Nephron (organoid): ENCODE data around the gene CCL11.
"Not testable (repeated sequence)": the region's sequence is repeated elsewhere in the genome, so short reads cannot be mapped to it uniquely, and the experiment has no call there.

Source experiments
- H3K27ac Mint-ChIP-seq, 3 experiments: 2 replicates each; pipeline ENCODE4 v1.8.0; 2020; ENCODE audit warnings: mixed read lengths in 3 of 3, mild to moderate bottlenecking in 2 of 3, moderate library complexity in 1 of 3
- H3K27me3 Mint-ChIP-seq: 2 replicates; pipeline ENCODE4 v1.8.0; 2021; ENCODE audit warnings: low read depth, mild to moderate bottlenecking, moderate library complexity, mixed read lengths
- H3K36me3 Mint-ChIP-seq: 2 replicates; pipeline ENCODE4 v1.8.0; 2020; ENCODE audit warnings: low read depth, mixed read lengths
- H3K4me1 Mint-ChIP-seq: 2 replicates; pipeline ENCODE4 v1.8.0; 2020; ENCODE audit warnings: mixed read lengths
- H3K4me3 Mint-ChIP-seq, 3 experiments: 2 replicates each; pipeline ENCODE4 v1.8.0; 2020; ENCODE audit warnings: mild to moderate bottlenecking in 3 of 3, mixed read lengths in 3 of 3, moderate library complexity in 2 of 3
- H3K9me3 Mint-ChIP-seq: 2 replicates; pipeline ENCODE4 v1.8.0; 2020; ENCODE audit warnings: mixed read lengths
- TF ChIP-seq, protein P1 (sequence below), 3 experiments: fragments of 200-600 bp; sonication (generic); IDR thresholded peaks; one replicate each; pipeline ENCODE4 v1.5.0; 2021; ENCODE audit warnings: antibody characterized with exemption in 3 of 3; ENCODE audit not compliant: unreplicated experiment in 3 of 3

The CCL11 gene

DNA sequence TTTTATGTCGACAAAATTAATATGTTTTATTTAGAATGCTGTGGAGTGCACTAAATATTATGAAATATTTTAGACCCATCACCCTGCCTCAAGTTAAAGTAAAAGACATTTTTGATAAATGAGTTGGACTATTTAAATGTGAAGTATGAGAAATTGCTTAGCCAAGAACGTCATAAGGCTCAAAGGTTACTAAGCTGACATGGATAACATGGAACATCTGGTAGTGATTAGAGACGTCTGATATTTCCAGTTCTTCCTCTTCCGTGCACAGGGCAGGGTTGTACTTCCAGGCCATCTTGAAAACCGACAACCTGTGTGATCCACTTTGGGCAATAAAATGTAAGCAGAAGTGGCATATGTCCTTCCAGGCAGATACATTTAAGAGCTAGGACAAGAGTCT is 26.5 kb downstream of the CCL11 start:
- peak overlapping the region in 1 of 3 experiments; percentile 14 for H3K4me3 Mint-ChIP-seq
- TF ChIP-seq, protein P1, sequence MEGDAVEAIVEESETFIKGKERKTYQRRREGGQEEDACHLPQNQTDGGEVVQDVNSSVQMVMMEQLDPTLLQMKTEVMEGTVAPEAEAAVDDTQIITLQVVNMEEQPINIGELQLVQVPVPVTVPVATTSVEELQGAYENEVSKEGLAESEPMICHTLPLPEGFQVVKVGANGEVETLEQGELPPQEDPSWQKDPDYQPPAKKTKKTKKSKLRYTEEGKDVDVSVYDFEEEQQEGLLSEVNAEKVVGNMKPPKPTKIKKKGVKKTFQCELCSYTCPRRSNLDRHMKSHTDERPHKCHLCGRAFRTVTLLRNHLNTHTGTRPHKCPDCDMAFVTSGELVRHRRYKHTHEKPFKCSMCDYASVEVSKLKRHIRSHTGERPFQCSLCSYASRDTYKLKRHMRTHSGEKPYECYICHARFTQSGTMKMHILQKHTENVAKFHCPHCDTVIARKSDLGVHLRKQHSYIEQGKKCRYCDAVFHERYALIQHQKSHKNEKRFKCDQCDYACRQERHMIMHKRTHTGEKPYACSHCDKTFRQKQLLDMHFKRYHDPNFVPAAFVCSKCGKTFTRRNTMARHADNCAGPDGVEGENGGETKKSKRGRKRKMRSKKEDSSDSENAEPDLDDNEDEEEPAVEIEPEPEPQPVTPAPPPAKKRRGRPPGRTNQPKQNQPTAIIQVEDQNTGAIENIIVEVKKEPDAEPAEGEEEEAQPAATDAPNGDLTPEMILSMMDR (IDR thresholded peaks at IDR 0.05; ENCODE audit: unreplicated experiment in 3 of 3) = no peak
- H3K27ac Mint-ChIP-seq = peak overlapping the region; percentile 5 to 56 (median 51)
- H3K27me3 Mint-ChIP-seq = peaks cover 7% of the 10 kb centered on the region
- peaks cover 47% of the 10 kb centered on the region for H3K4me1 Mint-ChIP-seq
- H3K9me3 Mint-ChIP-seq = no peaks in the 10 kb centered on the region
- no peaks in the 10 kb centered on the region for H3K36me3 Mint-ChIP-seq

DNA sequence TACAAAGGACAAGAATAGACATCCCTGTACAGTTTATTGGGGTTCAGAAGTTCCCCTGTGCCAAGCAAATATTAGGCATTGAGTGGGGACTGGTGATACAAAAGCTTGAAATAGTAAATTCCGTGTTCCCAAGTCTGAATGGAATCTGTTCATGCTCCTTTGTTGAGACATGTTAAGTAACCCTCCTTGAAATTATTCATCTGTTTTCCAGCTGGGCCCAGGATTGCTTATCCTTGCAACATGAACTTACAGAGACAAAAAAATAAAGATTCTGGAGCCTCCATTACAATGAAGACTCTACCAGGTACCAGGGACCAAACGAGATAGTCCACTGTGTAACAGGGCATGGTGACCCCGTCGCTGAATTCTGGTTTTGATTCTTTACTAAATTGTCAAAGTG is 27.6 kb downstream of the CCL11 start:
- H3K4me3 Mint-ChIP-seq = no peak overlapping the region
- peaks cover 7% of the 10 kb centered on the region for H3K27me3 Mint-ChIP-seq
- TF ChIP-seq, protein P1 (IDR thresholded peaks at IDR 0.05; ENCODE audit: unreplicated experiment in 3 of 3) = no peak
- H3K4me1 Mint-ChIP-seq = peaks cover 36% of the 10 kb centered on the region
- H3K9me3 Mint-ChIP-seq = no peaks in the 10 kb centered on the region
- no peaks in the 10 kb centered on the region for H3K36me3 Mint-ChIP-seq
- H3K27ac Mint-ChIP-seq = peak overlapping the region in 1 of 3 experiments; percentile 34

DNA sequence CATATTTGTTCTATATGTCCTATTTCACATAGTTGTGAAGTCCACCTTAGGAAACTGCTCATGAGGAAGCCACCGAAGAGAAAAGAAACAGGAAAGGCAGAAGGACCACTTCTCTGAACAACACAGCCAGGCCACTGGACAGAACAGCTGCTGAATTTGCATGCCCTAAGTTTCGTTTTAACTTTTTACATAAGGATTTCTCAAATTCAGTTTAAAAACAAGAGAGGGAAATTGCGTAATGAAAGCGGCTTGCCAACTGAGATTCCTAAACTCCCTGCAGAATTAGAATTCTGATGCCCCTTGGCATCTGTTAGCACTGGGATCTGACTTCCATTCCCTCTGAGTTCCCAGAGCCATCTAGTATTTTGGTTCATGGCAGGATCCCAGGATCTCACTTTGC is 28.7 kb downstream of the CCL11 start:
- Mint-ChIP-seq H3K4me3 (no peak overlapping the region), H3K4me1 (peaks cover 31% of the 10 kb centered on the region), H3K9me3 (no peaks in the 10 kb centered on the region), H3K27ac (peak overlapping the region in 2 of 3 experiments; percentile 2 to 58), H3K36me3 (no peaks in the 10 kb centered on the region), H3K27me3 (peaks cover 7% of the 10 kb centered on the region)
- TF ChIP-seq, protein P1 (IDR thresholded peaks at IDR 0.05; ENCODE audit: unreplicated experiment in 3 of 3) = no peak

DNA sequence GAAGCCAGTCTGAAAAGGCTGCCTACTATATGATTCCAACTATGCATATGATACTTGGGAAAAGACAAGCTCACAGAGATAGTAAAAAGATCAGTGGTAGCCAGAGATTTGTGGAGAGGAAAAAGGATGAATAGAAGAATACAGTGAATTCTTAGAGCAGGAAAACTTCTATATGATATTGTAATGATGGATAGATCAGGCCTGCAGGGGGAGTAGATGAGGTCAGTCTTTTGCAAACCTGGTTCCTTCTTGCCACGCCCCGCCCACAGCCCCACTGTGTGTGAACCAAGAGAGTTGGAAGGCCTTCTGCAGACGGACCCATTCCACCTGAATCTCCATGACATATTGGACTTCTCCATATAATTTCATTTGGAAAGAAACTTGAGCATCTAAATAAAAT is 32.9 kb downstream of the CCL11 start:
- Mint-ChIP-seq H3K27ac (no peak overlapping the region), H3K4me3 (no peak overlapping the region), H3K4me1 (peaks cover 11% of the 10 kb centered on the region), H3K36me3 (no peaks in the 10 kb centered on the region), H3K27me3 (peaks cover 5% of the 10 kb centered on the region), H3K9me3 (no peaks in the 10 kb centered on the region)
- TF ChIP-seq, protein P1 (IDR thresholded peaks at IDR 0.05; ENCODE audit: unreplicated experiment in 3 of 3) = no peak

DNA sequence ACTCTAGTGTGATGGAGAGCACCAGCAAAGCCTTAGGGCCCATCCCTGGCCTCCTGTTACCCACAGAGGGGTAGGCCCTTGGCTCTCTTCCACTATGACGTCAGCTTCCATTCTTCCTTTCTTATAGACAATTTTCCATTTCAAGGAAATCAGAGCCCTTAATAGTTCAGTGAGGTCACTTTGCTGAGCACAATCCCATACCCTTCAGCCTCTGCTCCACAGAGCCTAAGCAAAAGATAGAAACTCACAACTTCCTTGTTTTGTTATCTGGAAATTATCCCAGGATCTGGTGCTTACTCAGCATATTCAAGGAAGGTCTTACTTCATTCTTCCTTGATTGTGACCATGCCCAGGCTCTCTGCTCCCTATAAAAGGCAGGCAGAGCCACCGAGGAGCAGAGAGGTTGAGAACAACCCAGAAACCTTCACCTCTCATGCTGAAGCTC is 33.5 kb downstream of the CCL11 start, which contains the start of gene CCL8:
CCL8 (plus strand) TSS at position 397 of the 445 bp plus-strand sequence. CDS start 67 bp downstream, outside the sequence.
- H3K27me3 Mint-ChIP-seq = peaks cover 5% of the 10 kb centered on the region
- H3K27ac Mint-ChIP-seq = no peak within 1 kb of the TSS
- H3K36me3 Mint-ChIP-seq = no peaks in the 10 kb centered on the region
- no peak within 1 kb of the TSS for H3K4me3 Mint-ChIP-seq
- H3K9me3 Mint-ChIP-seq = no peaks in the 10 kb centered on the region
- TF ChIP-seq, protein P1 (IDR thresholded peaks at IDR 0.05; ENCODE audit: unreplicated experiment in 3 of 3) = no peak
- H3K4me1 Mint-ChIP-seq = peaks cover 6% of the 10 kb centered on the region

DNA sequence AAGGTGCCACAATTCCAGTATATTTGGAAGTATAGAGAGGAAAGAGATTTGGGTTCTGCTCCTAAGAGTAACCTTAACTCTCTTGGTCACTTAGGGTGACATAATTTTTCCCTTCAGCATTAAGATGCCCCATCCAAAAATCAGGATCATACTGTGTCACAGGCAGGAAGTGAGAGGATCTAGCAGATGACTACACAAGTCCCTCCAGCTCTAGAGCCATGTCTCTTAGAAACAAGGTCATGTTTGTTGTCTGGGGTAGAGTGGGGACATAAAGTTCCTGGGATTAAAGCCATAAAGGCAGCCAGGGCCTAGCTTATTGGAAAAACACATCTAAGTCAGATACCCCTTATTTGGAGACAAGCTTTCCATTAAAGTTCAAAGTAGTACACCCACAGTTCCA is 36.4 kb downstream of the CCL11 start:
- Mint-ChIP-seq H3K27me3 (peaks cover 5% of the 10 kb centered on the region), H3K4me1 (peaks cover under 1% of the 10 kb centered on the region), H3K36me3 (no peaks in the 10 kb centered on the region)

DNA sequence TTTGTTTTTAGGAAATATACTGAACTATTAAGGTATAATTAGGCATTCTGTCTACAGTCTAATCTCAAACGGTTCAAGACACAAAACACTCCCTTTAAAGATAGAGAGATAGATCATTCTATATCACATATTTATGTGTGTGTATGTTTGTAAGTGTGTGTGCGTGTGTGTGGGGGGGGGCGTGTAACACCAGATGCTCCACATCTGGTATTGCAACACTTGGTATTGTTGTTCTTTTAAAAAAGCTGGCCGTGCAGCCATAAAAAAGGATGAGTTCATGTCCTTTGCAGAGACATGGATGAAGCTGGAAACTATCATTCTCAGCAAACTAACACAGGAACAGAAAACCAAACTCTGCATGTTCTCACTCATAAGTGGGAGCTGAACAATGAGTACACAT is 42.0 kb downstream of the CCL11 start:
- H3K4me3 Mint-ChIP-seq, H3K27me3 Mint-ChIP-seq, H3K36me3 Mint-ChIP-seq: not testable (repeated sequence)
- H3K27ac Mint-ChIP-seq = peak overlapping the region; percentile 66 to 95 (median 85)
- peaks cover 12% of the 10 kb centered on the region for H3K9me3 Mint-ChIP-seq
- H3K4me1 Mint-ChIP-seq = peaks cover 11% of the 10 kb centered on the region

More for the DNA sequence above, 36.4 kb downstream of the CCL11 start:
- TF ChIP-seq, protein P1 (IDR thresholded peaks at IDR 0.05; ENCODE audit: unreplicated experiment in 3 of 3) = no peak
- H3K9me3 Mint-ChIP-seq = peaks cover 12% of the 10 kb centered on the region
- H3K4me3 Mint-ChIP-seq = no peak overlapping the region
- H3K27ac Mint-ChIP-seq = no peak overlapping the region
